Mucosa of rectum (tissue), 2 donors: ENCODE measurements around the gene ZSCAN5A.
"Not testable (repeated sequence)": the region's sequence is repeated elsewhere in the genome, so short reads cannot be mapped to it uniquely, and the experiment has no call there.

Source experiments
- H3K27ac ChIP-seq, 2 donors: one replicate each; pipeline ENCODE4 v1.7.0; 2013; ENCODE audit warnings: inconsistent platforms in 2 of 2, low read depth in 2 of 2, low read length in 2 of 2
- H3K27me3 ChIP-seq, 2 donors: one replicate each; pipeline ENCODE4 v1.7.0; 2013; ENCODE audit warnings: low read length in 2 of 2; ENCODE audit not compliant: control insufficient read depth in 2 of 2, insufficient read depth in 2 of 2
- H3K36me3 ChIP-seq, 2 donors: one replicate each; pipeline ENCODE4 v1.7.0; 2013; ENCODE audit warnings: low read length in 2 of 2; ENCODE audit not compliant: control insufficient read depth in 2 of 2, insufficient read depth in 2 of 2
- H3K4me1 ChIP-seq, 2 donors: one replicate each; pipeline ENCODE4 v1.7.0; 2013; ENCODE audit warnings: low read length in 2 of 2, mild to moderate bottlenecking in 1 of 2; ENCODE audit not compliant: control insufficient read depth in 2 of 2, insufficient read depth in 2 of 2
- H3K4me3 ChIP-seq, 2 donors: one replicate each; pipeline ENCODE4 v1.7.0; 2013; ENCODE audit warnings: low read length in 2 of 2
- H3K9ac ChIP-seq, 2 donors: one replicate each; pipeline ENCODE4 v1.7.0; 2013; ENCODE audit warnings: low read length in 2 of 2, low read depth in 1 of 2, mild to moderate bottlenecking in 1 of 2
- H3K9me3 ChIP-seq, 2 donors: one replicate each; pipeline ENCODE4 v1.7.0; 2013; ENCODE audit warnings: low read length in 2 of 2; ENCODE audit not compliant: control insufficient read depth in 2 of 2
- donor health status: healthy.
- donor health status: Normal muscosa, but diverticular disease.

Gene ZSCAN5A

GRCh38 chr19:56282809-56283208 lies 31.8 kb downstream of the ZSCAN5A start:
- H3K27me3 ChIP-seq: no peaks in the 10 kb centered on the region
- H3K9me3 ChIP-seq: no peaks in the 10 kb centered on the region
- no peaks in the 10 kb centered on the region for H3K4me1 ChIP-seq
- no peaks in the 10 kb centered on the region for H3K36me3 ChIP-seq
- H3K4me3 ChIP-seq: no peak overlapping the region
- H3K9ac ChIP-seq: no peak overlapping the region
- no peak overlapping the region for H3K27ac ChIP-seq

- Histone ChIP-seq H3K36me3 (no peaks in the 10 kb centered on the region), H3K27ac (no peak overlapping the region)
Observed at GRCh38 chr19:56273563-56274117, 41.0 kb downstream of the ZSCAN5A start.

GRCh38 chr19:56272161-56272798 lies 42.4 kb downstream of the ZSCAN5A start, which contains the start of gene EDDM13:
EDDM13 (plus strand) TSS chr19:56272748; CDS start chr19:56272835, 87 bp downstream.
- Histone ChIP-seq H3K4me1 (no peaks in the 10 kb centered on the region), H3K4me3 (no peak within 1 kb of the TSS), H3K27me3 (no peaks in the 10 kb centered on the region), H3K27ac (no peak within 1 kb of the TSS), H3K9me3 (no peaks in the 10 kb centered on the region), H3K36me3 (no peaks in the 10 kb centered on the region), H3K9ac (no peak within 1 kb of the TSS)

More at GRCh38 chr19:56273563-56274117, 41.0 kb downstream of the ZSCAN5A start:
- H3K9ac ChIP-seq: no peak overlapping the region
- H3K9me3 ChIP-seq: no peaks in the 10 kb centered on the region
- H3K4me1 ChIP-seq: no peaks in the 10 kb centered on the region
- H3K4me3 ChIP-seq: no peak overlapping the region
- H3K27me3 ChIP-seq: no peaks in the 10 kb centered on the region

GRCh38 chr19:56271151-56271550 lies 43.5 kb downstream of the ZSCAN5A start:
- Histone ChIP-seq H3K9me3 (no peaks in the 10 kb centered on the region), H3K36me3 (no peaks in the 10 kb centered on the region), H3K9ac (no peak overlapping the region), H3K4me3 (no peak overlapping the region), H3K27ac (no peak overlapping the region), H3K27me3 (no peaks in the 10 kb centered on the region), H3K4me1 (no peaks in the 10 kb centered on the region)

GRCh38 chr19:56270676-56271075 lies 44.0 kb downstream of the ZSCAN5A start:
- Histone ChIP-seq H3K9me3 (no peaks in the 10 kb centered on the region), H3K9ac (no peak overlapping the region), H3K36me3 (no peaks in the 10 kb centered on the region), H3K27ac (no peak overlapping the region), H3K4me3 (no peak overlapping the region), H3K4me1 (no peaks in the 10 kb centered on the region), H3K27me3 (no peaks in the 10 kb centered on the region)

GRCh38 chr19:56269348-56269747 lies 45.3 kb downstream of the ZSCAN5A start:
- Histone ChIP-seq H3K4me1 (no peaks in the 10 kb centered on the region), H3K4me3 (no peak overlapping the region), H3K36me3 (no peaks in the 10 kb centered on the region), H3K27me3 (no peaks in the 10 kb centered on the region), H3K27ac (no peak overlapping the region), H3K9me3 (no peaks in the 10 kb centered on the region), H3K9ac (no peak overlapping the region)

GRCh38 chr19:56266051-56266450 lies 48.6 kb downstream of the ZSCAN5A start:
- Histone ChIP-seq H3K27ac (no peak overlapping the region), H3K4me1 (no peaks in the 10 kb centered on the region), H3K36me3 (no peaks in the 10 kb centered on the region), H3K9ac (no peak overlapping the region), H3K4me3 (no peak overlapping the region), H3K27me3 (no peaks in the 10 kb centered on the region), H3K9me3 (no peaks in the 10 kb centered on the region)

GRCh38 chr19:56263319-56263718 lies 51.3 kb downstream of the ZSCAN5A start:
- H3K27ac ChIP-seq: no peak overlapping the region
- no peaks in the 10 kb centered on the region for H3K27me3 ChIP-seq
- no peaks in the 10 kb centered on the region for H3K4me1 ChIP-seq
- H3K9me3 ChIP-seq: no peaks in the 10 kb centered on the region
- no peak overlapping the region for H3K9ac ChIP-seq
- no peak overlapping the region for H3K4me3 ChIP-seq
- H3K36me3 ChIP-seq: no peaks in the 10 kb centered on the region

- not testable (repeated sequence) for H3K4me1 ChIP-seq, H3K9ac ChIP-seq, H3K36me3 ChIP-seq, H3K9me3 ChIP-seq, H3K27ac ChIP-seq, H3K4me3 ChIP-seq, H3K27me3 ChIP-seq
Observed at GRCh38 chr19:56261932-56262331, 52.7 kb downstream of the ZSCAN5A start.

GRCh38 chr19:56261145-56261544 lies 53.5 kb downstream of the ZSCAN5A start:
- Histone ChIP-seq H3K9ac (no peak overlapping the region), H3K27ac (no peak overlapping the region)

More at GRCh38 chr19:56261145-56261544, 53.5 kb downstream of the ZSCAN5A start:
- no peak overlapping the region for H3K4me3 ChIP-seq
- H3K4me1 ChIP-seq: no peaks in the 10 kb centered on the region
- H3K9me3 ChIP-seq: no peaks in the 10 kb centered on the region
- no peaks in the 10 kb centered on the region for H3K27me3 ChIP-seq
- no peaks in the 10 kb centered on the region for H3K36me3 ChIP-seq
